Sigmoid colon (tissue), 7 donors: ENCODE results near the gene LRCH1. TPM values are rescaled to one million over a fixed set of nuclear protein-coding genes. Genes with fewer than 3 reads are reported as not detected.

ENCODE experiments used
- DNase-seq: peaks from one replicate; pipeline ENCODE4 v3.0.0-alpha.2; 2019
- H3K27ac ChIP-seq, 4 donors: fragments of 200-600 bp; sonication (generic); one replicate each; pipeline ENCODE4 v1.5.1; 2016 to 2019; ENCODE audit warnings: mild to moderate bottlenecking in 1 of 4
- H3K27me3 ChIP-seq, 3 donors: fragments of 200-600 bp; sonication (generic); one replicate each; pipeline ENCODE4 v1.5.1; 2019; ENCODE audit warnings: mild to moderate bottlenecking in 1 of 3
- H3K36me3 ChIP-seq, 4 donors: fragments of 200-600 bp; sonication (generic); one replicate each; pipeline ENCODE4 v1.5.1; 2016 to 2019
- H3K4me1 ChIP-seq, 4 donors: fragments of 200-600 bp; sonication (generic); one replicate each; pipeline ENCODE4 v1.5.1; 2017 to 2019
- H3K4me3 ChIP-seq, 4 donors: fragments of 200-600 bp; sonication (generic); one replicate each; pipeline ENCODE4 v1.5.1; 2017 to 2019; ENCODE audit warnings: mild to moderate bottlenecking in 2 of 4, moderate library complexity in 1 of 4
- H3K9me3 ChIP-seq, 4 donors: fragments of 200-600 bp in 3 of 4; sonication (generic) in 3 of 4; one replicate each; pipeline versions ENCODE4 v1.5.1 to v1.6.1; 2013 to 2019
- EP300 ChIP-seq, 4 donors: sonication (generic); formaldehyde crosslinking; IDR thresholded peaks; one replicate each; pipeline ENCODE4 v1.6.1; 2017; ENCODE audit warnings: antibody characterized with exemption in 4 of 4
- POLR2A ChIP-seq, 2 donors: fragments of 450-650 bp; IDR thresholded peaks; one replicate each; pipeline ENCODE4 v1.6.1; 2016; ENCODE audit warnings: antibody characterized with exemption in 2 of 2, mild to moderate bottlenecking in 2 of 2, moderate library complexity in 2 of 2
- POLR2AphosphoS5 ChIP-seq, 4 donors: sonication (generic); formaldehyde crosslinking; IDR thresholded peaks; one replicate each; pipeline ENCODE4 v1.6.1; 2017; ENCODE audit warnings: antibody characterized with exemption in 4 of 4
- whole genome bisulfite sequencing, 2 donors: extraction: QIAGEN DNeasy Blood & Tissue Kit; methylation state at CpG; one replicate each; pipeline ENCODE4 v1.1.7; 2013; 5-methylcytosine and 5-hydroxymethylcytosine counted together
- intact Hi-C: fragments of 100-400 bp; cut with DNase I; formaldehyde crosslinking; loops from one replicate; pipeline ENCODE4 v1.15.1; 2023
- polyA plus RNA-seq, 3 donors: library from polyadenylated mRNA; stranded (reverse); fragments of 200-250 nt; gene quantifications; one replicate each; pipeline ENCODE4 v1.2.3, GENCODE V29; 2013
- total RNA-seq, 4 donors: library from RNA; depleted of rRNA; stranded (reverse); fragments of >200 nt; gene quantifications; one replicate each; pipeline ENCODE4 v1.1.0, GENCODE V29; 2016
- TF ChIP-seq, protein P1 (sequence below), 4 experiments: fragments of 450-650 bp in 3 of 4; fragments of 200-600 bp in 1 of 4; IDR thresholded peaks; one replicate each; pipeline ENCODE4 v1.5.1; 2016 to 2019; ENCODE audit warnings: antibody characterized with exemption in 4 of 4, mild to moderate bottlenecking in 3 of 4, moderate library complexity in 2 of 4
- donor health status: healthy with polysubstance abuse.
- donor health status: Bipolar disorder and iron deficiency.
- donor health status: healthy.

The LRCH1 gene
- total and polyA plus RNA-seq, 7 donors = 4.2 to 54.0 (median 32.4) TPM

DNA sequence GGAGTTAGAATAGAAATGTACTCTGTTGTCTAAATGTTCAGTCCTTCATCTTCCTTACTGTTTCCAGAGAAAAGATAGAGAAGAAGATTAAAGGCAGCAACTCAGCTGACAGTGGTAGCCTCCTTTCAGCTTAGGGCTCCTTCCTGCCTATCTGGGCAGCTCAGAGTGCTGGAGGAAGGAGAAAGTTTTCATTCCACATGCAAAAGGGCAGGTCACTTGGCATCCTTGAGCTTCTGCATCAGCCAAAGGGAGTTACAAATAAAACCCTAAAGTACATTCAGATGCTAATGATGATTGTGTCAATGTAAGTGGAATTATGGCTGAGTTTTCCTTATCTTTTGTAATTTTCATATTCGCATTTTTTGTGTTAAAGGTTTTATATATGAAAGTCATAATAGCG lies 185.1 kb downstream of the LRCH1 start:
- Histone ChIP-seq H3K36me3 (peaks cover 0 to 79% (median 12%) of the 10 kb centered on the region in 4 donors), H3K9me3 (no peaks in the 10 kb centered on the region), H3K27me3 (no peaks in the 10 kb centered on the region), H3K4me3 (no peak overlapping the region), H3K4me1 (no peaks in the 10 kb centered on the region), H3K27ac (no peak overlapping the region)
- intact Hi-C loops = no loop called here
- WGBS, 2 donors = 94 to 97% methylated on average over 2 of the region's 2 CpGs
- DNase-seq = no peak
- TF ChIP-seq POLR2AphosphoS5 (IDR thresholded peaks at IDR 0.05) (no peak), EP300 (IDR thresholded peaks at IDR 0.05) (no peak), POLR2A (IDR thresholded peaks at IDR 0.05) (no peak)
- TF ChIP-seq, protein P1, sequence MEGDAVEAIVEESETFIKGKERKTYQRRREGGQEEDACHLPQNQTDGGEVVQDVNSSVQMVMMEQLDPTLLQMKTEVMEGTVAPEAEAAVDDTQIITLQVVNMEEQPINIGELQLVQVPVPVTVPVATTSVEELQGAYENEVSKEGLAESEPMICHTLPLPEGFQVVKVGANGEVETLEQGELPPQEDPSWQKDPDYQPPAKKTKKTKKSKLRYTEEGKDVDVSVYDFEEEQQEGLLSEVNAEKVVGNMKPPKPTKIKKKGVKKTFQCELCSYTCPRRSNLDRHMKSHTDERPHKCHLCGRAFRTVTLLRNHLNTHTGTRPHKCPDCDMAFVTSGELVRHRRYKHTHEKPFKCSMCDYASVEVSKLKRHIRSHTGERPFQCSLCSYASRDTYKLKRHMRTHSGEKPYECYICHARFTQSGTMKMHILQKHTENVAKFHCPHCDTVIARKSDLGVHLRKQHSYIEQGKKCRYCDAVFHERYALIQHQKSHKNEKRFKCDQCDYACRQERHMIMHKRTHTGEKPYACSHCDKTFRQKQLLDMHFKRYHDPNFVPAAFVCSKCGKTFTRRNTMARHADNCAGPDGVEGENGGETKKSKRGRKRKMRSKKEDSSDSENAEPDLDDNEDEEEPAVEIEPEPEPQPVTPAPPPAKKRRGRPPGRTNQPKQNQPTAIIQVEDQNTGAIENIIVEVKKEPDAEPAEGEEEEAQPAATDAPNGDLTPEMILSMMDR (IDR thresholded peaks at IDR 0.05) = no peak

- no peaks in the 10 kb centered on the region for H3K27me3 ChIP-seq
- TF ChIP-seq, protein P1 (IDR thresholded peaks at IDR 0.05) = no peak
- no peak for TF ChIP-seq EP300 (IDR thresholded peaks at IDR 0.05)
- no peak for TF ChIP-seq POLR2A (IDR thresholded peaks at IDR 0.05)
- TF ChIP-seq POLR2AphosphoS5 (IDR thresholded peaks at IDR 0.05) = no peak
- no peaks in the 10 kb centered on the region for H3K4me1 ChIP-seq
- H3K9me3 ChIP-seq = no peaks in the 10 kb centered on the region
- 93 to 96% methylated on average over 1 of the region's 1 CpG for whole genome bisulfite sequencing, 2 donors
- H3K27ac ChIP-seq = no peak overlapping the region
- H3K4me3 ChIP-seq = no peak overlapping the region
- H3K36me3 ChIP-seq = peaks cover 0 to 78% (median 12%) of the 10 kb centered on the region in 4 donors
- no peak for DNase-seq
- intact Hi-C loops = no loop called here
Measured at GRCh38 chr13:46738766-46739165, 185.8 kb downstream of the LRCH1 start.

- intact Hi-C loops = no loop called here
- Histone ChIP-seq H3K4me3 (no peak overlapping the region), H3K27ac (no peak overlapping the region), H3K27me3 (no peaks in the 10 kb centered on the region), H3K4me1 (no peaks in the 10 kb centered on the region), H3K9me3 (no peaks in the 10 kb centered on the region), H3K36me3 (peaks cover 0 to 77% (median 14%) of the 10 kb centered on the region in 4 donors)
- no peak for TF ChIP-seq POLR2A (IDR thresholded peaks at IDR 0.05)
- TF ChIP-seq EP300 (IDR thresholded peaks at IDR 0.05) = no peak
- TF ChIP-seq POLR2AphosphoS5 (IDR thresholded peaks at IDR 0.05) = no peak
- TF ChIP-seq, protein P1 (IDR thresholded peaks at IDR 0.05) = no peak
- DNase-seq = no peak
- 95 to 96% methylated on average over 4 of the region's 4 CpGs for WGBS, 2 donors
Measured at GRCh38 chr13:46739447-46740098, 186.6 kb downstream of the LRCH1 start.

- Histone ChIP-seq H3K4me1 (no peaks in the 10 kb centered on the region), H3K4me3 (no peak overlapping the region), H3K27ac (no peak overlapping the region), H3K27me3 (no peaks in the 10 kb centered on the region), H3K36me3 (peaks cover 3 to 68% (median 20%) of the 10 kb centered on the region in 4 donors), H3K9me3 (no peaks in the 10 kb centered on the region)
- TF ChIP-seq POLR2AphosphoS5 (IDR thresholded peaks at IDR 0.05) = no peak
- TF ChIP-seq EP300 (IDR thresholded peaks at IDR 0.05) = no peak
- TF ChIP-seq, protein P1 (IDR thresholded peaks at IDR 0.05) = no peak
- TF ChIP-seq POLR2A (IDR thresholded peaks at IDR 0.05) = no peak
- 92 to 94% methylated on average over 2 of the region's 2 CpGs for WGBS, 2 donors
- intact Hi-C loops = no loop called here
- DNase-seq = no peak
Measured at GRCh38 chr13:46743191-46743590, 190.2 kb downstream of the LRCH1 start.

DNA sequence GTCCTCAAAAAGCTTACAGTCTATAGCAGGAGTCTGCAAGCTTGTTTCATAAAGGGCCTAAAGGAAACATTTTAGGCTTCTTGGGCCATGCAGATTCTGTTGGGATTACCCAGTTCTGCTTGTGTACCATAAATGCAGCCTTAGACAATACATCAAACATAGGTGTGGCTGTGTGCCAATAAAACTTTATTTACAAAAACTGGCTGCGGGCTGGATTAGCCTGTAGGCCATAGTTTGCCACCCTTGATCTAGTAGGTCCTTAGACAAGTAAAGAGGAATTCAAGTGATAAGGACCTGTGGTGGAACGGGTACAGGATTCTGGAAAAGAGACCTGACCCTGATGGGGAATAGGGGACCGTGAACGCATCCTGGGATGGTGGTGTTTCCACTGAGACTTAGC lies 192.1 kb downstream of the LRCH1 start:
- intact Hi-C loops = no loop called here
- peaks cover 3 to 74% (median 22%) of the 10 kb centered on the region in 4 donors for H3K36me3 ChIP-seq

More for the DNA sequence above, 192.1 kb downstream of the LRCH1 start:
- Histone ChIP-seq H3K4me3 (no peak overlapping the region), H3K9me3 (no peaks in the 10 kb centered on the region), H3K4me1 (no peaks in the 10 kb centered on the region), H3K27ac (no peak overlapping the region), H3K27me3 (no peaks in the 10 kb centered on the region)
- 69 to 92% methylated on average over 4 of the region's 4 CpGs for WGBS, 2 donors
- TF ChIP-seq POLR2AphosphoS5 (IDR thresholded peaks at IDR 0.05) (no peak), EP300 (IDR thresholded peaks at IDR 0.05) (no peak), POLR2A (IDR thresholded peaks at IDR 0.05) (no peak)
- TF ChIP-seq, protein P1 (IDR thresholded peaks at IDR 0.05) = no peak
- no peak for DNase-seq
